Left ventricle myocardium inferior (tissue), 1 donor: Measurements from ENCODE around the gene ELAC2. TPM values are rescaled to one million over a fixed set of nuclear protein-coding genes. Genes with fewer than 3 reads are reported as not detected.
A peak's percentile ranks its signal among the peaks of the same experiment; 100 is the strongest.

ENCODE experiments used
- DNase-seq: peaks from one replicate; pipeline ENCODE4 v3.0.0-alpha.2; 2020
- H3K27ac ChIP-seq: fragments of 200-600 bp; replicated peaks from 2 replicates; pipeline ENCODE4 v1.8.0; 2021
- H3K27me3 ChIP-seq: fragments of 200-600 bp; 2 replicates; pipeline ENCODE4 v1.8.0; 2021; ENCODE audit warnings: low read depth
- H3K36me3 ChIP-seq: fragments of 200-600 bp; 2 replicates; pipeline ENCODE4 v1.8.0; 2021
- H3K4me1 ChIP-seq: fragments of 200-600 bp; 2 replicates; pipeline ENCODE4 v1.8.0; 2021
- H3K4me3 ChIP-seq: fragments of 200-600 bp; 2 replicates; pipeline ENCODE4 v1.8.0; 2021; ENCODE audit warnings: mild to moderate bottlenecking, moderate library complexity
- H3K9me3 ChIP-seq: fragments of 200-600 bp; replicated peaks from 2 replicates; pipeline ENCODE4 v1.8.0; 2021
- intact Hi-C: fragments of 100-400 bp; cut with micrococcal nuclease; formaldehyde crosslinking; loops from one replicate; pipeline ENCODE4 v1.11.0; 2022
- total RNA-seq: library from RNA; stranded (reverse); fragmentation: NEBNext Ultra II Directional; extraction: Animal tissue kit (Norgen Biotek cat#: 25700); gene quantifications from one replicate; pipeline ENCODE4 v1.2.1, GENCODE V29; 2021
- TF ChIP-seq, protein P1 (sequence below): fragments of 200-600 bp; IDR thresholded peaks from 2 replicates; pipeline ENCODE4 v1.8.0; 2021; ENCODE audit warnings: antibody characterized with exemption, mild to moderate bottlenecking, borderline replicate concordance
- donor health status: DM: no; HTN: yes; CAD: no; lungs with severe emphysema.

Gene ELAC2
- total RNA-seq, 1 donor from 2014 or later = 55.6 TPM

DNA sequence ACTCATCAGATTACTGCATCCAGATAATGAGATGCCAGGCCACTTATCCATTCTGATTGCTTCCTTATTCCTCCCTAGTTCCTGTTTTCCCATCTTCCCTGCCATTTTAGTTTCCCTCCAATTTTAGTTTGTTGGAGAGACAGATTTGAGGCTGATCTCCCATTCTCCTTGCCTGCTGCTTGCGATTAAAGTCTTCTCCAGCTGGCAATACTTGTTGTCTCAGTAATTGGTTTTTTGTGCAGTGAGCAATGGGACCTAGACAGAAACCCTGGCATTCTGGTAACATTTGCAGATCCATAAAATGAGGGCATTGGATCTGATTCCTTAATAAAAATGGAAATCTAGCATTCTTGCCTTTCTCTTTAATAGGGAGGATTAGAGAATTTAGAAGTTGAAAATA, 17.6 kb upstream of the ELAC2 start:
- no peaks in the 10 kb centered on the region for H3K4me1 ChIP-seq
- no peaks in the 10 kb centered on the region for H3K36me3 ChIP-seq
- H3K9me3 ChIP-seq = peaks cover 26% of the 10 kb centered on the region
- H3K27me3 ChIP-seq = no peaks in the 10 kb centered on the region
- intact Hi-C loops = no loop called here
- no peak for DNase-seq
- no peak overlapping the region for H3K27ac ChIP-seq
- TF ChIP-seq, protein P1, sequence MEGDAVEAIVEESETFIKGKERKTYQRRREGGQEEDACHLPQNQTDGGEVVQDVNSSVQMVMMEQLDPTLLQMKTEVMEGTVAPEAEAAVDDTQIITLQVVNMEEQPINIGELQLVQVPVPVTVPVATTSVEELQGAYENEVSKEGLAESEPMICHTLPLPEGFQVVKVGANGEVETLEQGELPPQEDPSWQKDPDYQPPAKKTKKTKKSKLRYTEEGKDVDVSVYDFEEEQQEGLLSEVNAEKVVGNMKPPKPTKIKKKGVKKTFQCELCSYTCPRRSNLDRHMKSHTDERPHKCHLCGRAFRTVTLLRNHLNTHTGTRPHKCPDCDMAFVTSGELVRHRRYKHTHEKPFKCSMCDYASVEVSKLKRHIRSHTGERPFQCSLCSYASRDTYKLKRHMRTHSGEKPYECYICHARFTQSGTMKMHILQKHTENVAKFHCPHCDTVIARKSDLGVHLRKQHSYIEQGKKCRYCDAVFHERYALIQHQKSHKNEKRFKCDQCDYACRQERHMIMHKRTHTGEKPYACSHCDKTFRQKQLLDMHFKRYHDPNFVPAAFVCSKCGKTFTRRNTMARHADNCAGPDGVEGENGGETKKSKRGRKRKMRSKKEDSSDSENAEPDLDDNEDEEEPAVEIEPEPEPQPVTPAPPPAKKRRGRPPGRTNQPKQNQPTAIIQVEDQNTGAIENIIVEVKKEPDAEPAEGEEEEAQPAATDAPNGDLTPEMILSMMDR = no peak
- H3K4me3 ChIP-seq = no peak overlapping the region

DNA sequence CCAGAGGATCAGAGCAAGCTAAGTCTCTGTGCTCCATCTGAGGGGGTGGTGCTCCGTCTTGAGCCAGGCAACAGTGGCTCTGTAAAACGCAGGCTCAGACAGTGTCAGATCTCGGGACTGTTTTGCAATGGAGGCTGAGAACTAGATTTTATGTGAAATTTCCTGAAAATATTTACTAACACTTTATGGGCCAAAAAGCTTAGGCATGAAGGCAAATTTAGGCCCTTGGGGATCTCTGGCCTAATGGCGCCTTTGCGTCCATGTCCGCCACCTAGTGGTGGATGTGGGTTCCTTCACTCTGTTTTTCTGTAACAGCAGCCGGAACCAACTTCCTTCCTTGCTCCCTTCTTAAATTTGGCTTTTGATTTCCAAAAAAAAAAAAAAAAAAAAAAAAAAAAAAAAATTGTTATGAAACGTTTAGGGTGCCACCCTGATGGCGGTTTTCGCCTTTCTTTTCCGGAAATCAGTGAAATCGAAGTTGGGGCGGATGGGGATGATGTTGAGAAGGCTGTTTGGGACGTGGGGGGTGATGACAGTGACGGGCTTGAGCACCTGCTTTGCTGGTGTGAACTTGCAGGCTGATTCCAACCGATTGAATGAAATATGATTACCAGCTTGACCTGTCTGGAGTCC, 14.0 kb upstream of the ELAC2 start:
- Histone ChIP-seq H3K4me3 (no peak overlapping the region), H3K4me1 (no peaks in the 10 kb centered on the region), H3K27me3 (peaks cover 8% of the 10 kb centered on the region), H3K36me3 (no peaks in the 10 kb centered on the region), H3K9me3 (peaks cover 18% of the 10 kb centered on the region), H3K27ac (no peak overlapping the region)
- TF ChIP-seq, protein P1 = peak; percentile 83
- intact Hi-C loops = no loop called here
- DNase-seq = peak; percentile 39

DNA sequence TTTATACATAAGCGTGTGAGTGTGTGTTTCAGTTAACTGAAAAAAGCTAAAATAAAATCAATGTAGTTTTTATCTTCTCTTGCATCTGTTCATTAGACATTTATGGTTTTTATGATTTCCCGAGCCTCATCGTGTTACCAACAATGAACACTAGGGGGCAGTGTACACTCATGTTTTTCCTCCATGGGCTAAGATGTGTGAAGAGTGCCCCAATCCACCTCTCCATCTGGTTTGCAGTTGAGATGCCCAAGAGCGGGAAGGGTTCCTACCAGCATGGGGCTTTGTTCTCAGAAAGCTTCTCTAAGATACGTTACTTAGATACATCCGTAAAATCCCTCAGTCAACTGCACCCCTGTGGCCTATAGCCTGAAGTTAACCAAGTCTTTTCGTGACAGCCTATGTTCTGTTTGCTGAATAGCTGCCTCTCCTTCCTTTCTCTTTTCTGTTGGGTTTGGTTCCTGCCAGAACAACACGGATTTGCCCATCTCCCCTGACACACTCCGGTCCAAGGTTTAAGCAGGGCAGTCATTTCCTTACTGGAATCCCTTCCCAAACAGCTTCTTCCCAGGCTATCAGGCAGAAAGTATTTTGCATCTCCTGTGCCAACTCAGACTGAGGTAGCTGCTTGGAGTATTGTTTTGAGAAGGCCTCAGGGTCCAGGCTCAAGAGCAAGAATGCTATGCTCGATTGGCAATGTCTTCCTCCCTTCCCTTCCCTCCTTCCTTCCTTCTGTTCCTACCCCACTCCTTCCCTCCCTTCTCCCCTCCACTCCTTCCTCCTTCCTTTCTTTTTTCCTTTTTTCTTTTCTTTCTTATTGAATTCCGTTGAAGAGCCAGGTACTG, 12.9 kb upstream of the ELAC2 start:
- Histone ChIP-seq H3K27ac (no peak overlapping the region), H3K27me3 (peaks cover 15% of the 10 kb centered on the region), H3K4me1 (no peaks in the 10 kb centered on the region), H3K4me3 (no peak overlapping the region), H3K36me3 (no peaks in the 10 kb centered on the region), H3K9me3 (peaks cover 10% of the 10 kb centered on the region)
- intact Hi-C loops = no loop called here
- TF ChIP-seq, protein P1 = peak; percentile 80
- DNase-seq = no peak

DNA sequence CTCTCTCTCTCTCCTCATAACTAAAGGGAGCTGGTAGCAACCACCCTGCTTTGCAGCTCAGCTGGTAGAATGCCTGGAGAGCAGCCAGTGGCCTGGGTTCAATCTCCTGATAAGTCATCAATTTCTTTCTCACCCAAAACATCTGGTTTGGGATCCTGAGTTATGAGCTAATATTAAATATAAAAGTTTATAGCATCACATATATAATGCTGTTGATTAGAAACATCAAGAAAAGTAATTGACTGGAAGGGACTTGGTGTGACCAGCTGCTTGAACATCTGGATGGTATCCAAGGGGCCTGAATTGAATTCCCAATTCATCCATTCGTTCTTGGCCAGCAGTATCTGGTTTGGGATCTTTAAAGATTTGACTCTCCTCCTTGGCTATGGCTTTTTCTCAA, 12.2 kb upstream of the ELAC2 start:
- Histone ChIP-seq H3K4me1 (no peaks in the 10 kb centered on the region), H3K27me3 (peaks cover 15% of the 10 kb centered on the region), H3K36me3 (no peaks in the 10 kb centered on the region), H3K27ac (no peak overlapping the region), H3K9me3 (peaks cover 4% of the 10 kb centered on the region), H3K4me3 (no peak overlapping the region)
- intact Hi-C loops = no loop called here
- no peak for DNase-seq
- TF ChIP-seq, protein P1 = no peak

DNA sequence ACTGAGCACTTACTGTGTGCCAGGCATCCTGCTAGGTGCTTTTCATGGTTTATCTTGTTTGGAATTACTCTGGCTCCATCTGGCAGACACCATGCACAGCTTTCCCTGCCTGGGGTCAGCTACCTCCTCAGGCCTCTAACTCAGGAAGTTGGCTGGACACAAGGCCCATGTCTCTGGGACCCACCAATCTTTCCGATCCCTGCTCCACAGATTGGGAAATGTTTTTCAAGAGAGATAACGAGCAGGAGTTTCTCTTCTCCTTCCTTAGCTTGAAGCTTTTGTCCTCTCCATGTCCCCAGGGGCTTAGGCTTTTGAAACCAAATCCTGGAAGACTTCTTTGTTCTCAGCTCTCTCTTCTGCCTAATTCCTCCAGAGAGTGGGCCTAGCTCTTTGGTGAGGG, 11.5 kb upstream of the ELAC2 start:
- no peak for DNase-seq
- Histone ChIP-seq H3K27me3 (peaks cover 15% of the 10 kb centered on the region), H3K4me1 (peaks cover 4% of the 10 kb centered on the region), H3K27ac (no peak overlapping the region), H3K4me3 (no peak overlapping the region), H3K36me3 (no peaks in the 10 kb centered on the region), H3K9me3 (no peaks in the 10 kb centered on the region)
- intact Hi-C loops = no loop called here
- TF ChIP-seq, protein P1 = no peak
